MM.1S (cell line): ENCODE results near the gene TMEM51.

ENCODE experiments used
- DNase-seq: peaks from one replicate; pipeline ENCODE4 v3.0.0-alpha.2; 2015
- H2AFZ ChIP-seq: fragments of 300-600 bp; sonication (generic); 2 replicates; pipeline ENCODE4 v1.6.0; 2016; ENCODE audit warnings: antibody characterized with exemption, low read length
- H3F3A ChIP-seq: fragments of 300-600 bp; sonication (generic); 2 replicates; pipeline ENCODE4 v1.6.1; 2016; ENCODE audit warnings: mild to moderate bottlenecking, antibody characterized with exemption, low read length, moderate library complexity, mixed read lengths; ENCODE audit not compliant: insufficient read depth
- H3K27ac ChIP-seq: fragments of 300-600 bp; sonication (generic); 2 replicates; pipeline ENCODE4 v1.5.1; 2016; ENCODE audit warnings: mild to moderate bottlenecking, low read length
- H3K27me3 ChIP-seq: fragments of 300-600 bp; sonication (generic); replicated peaks from 2 replicates; pipeline ENCODE4 v1.6.0; 2016; ENCODE audit warnings: low read length; ENCODE audit not compliant: insufficient read depth
- H3K36me3 ChIP-seq: fragments of 300-600 bp; sonication (generic); replicated peaks from 2 replicates; pipeline ENCODE4 v1.6.1; 2016; ENCODE audit warnings: mild to moderate bottlenecking, low read length, mixed read lengths; ENCODE audit not compliant: insufficient read depth
- H3K4me1 ChIP-seq: fragments of 300-600 bp; sonication (generic); 2 replicates; pipeline ENCODE4 v1.6.1; 2016; ENCODE audit warnings: low read length, mixed read lengths
- H3K4me2 ChIP-seq: fragments of 300-600 bp; sonication (generic); 2 replicates; pipeline ENCODE4 v1.6.0; 2016; ENCODE audit warnings: low read depth, low read length
- H3K4me3 ChIP-seq: fragments of 300-600 bp; sonication (generic); 2 replicates; pipeline ENCODE4 v1.5.1; 2016; ENCODE audit warnings: low read length, mixed read lengths
- H3K79me2 ChIP-seq: fragments of 300-600 bp; sonication (generic); 2 replicates; pipeline ENCODE4 v1.6.1; 2016; ENCODE audit warnings: mixed run types, low read length, mixed read lengths
- H3K9ac ChIP-seq: fragments of 300-600 bp; sonication (generic); 2 replicates; pipeline ENCODE4 v1.6.1; 2016; ENCODE audit warnings: low read length, mixed read lengths
- H3K9me2 ChIP-seq: fragments of 300-600 bp; sonication (generic); replicated peaks from 2 replicates; pipeline ENCODE4 v1.6.1; 2016; ENCODE audit warnings: mild to moderate bottlenecking, low read length, mixed read lengths; ENCODE audit not compliant: insufficient read depth
- H3K9me3 ChIP-seq: fragments of 300-600 bp; sonication (generic); replicated peaks from 2 replicates; pipeline ENCODE4 v1.6.1; 2016; ENCODE audit warnings: mild to moderate bottlenecking, low read length, mixed read lengths; ENCODE audit not compliant: insufficient read depth
- H4K20me1 ChIP-seq: fragments of 300-600 bp; sonication (generic); 2 replicates; pipeline ENCODE4 v1.6.1; 2016; ENCODE audit warnings: mild to moderate bottlenecking, low read length, moderate library complexity, mixed read lengths; ENCODE audit not compliant: insufficient read depth
- CTCF ChIP-seq: fragments of 300-600 bp; sonication (generic); IDR thresholded peaks from 2 replicates; pipeline ENCODE4 v1.5.1; 2016; ENCODE audit warnings: antibody characterized with exemption, low read length, mixed read lengths
- EZH2 ChIP-seq: fragments of 300-600 bp; sonication (generic); optimal IDR thresholded peaks from 2 replicates; pipeline ENCODE3; 2017; ENCODE audit warnings: low read depth, mild to moderate bottlenecking, antibody characterized with exemption, low read length, mixed read lengths
- EZH2phosphoT487 ChIP-seq: fragments of 300-600 bp; sonication (generic); IDR thresholded peaks from 2 replicates; pipeline ENCODE4 v1.6.1; 2018; ENCODE audit warnings: antibody characterized with exemption, low read length

The TMEM51 gene

GRCh38 chr1:15187175-15188129 is 33.9 kb downstream of the TMEM51 start:
- no peaks in the 10 kb centered on the region for H3K36me3 ChIP-seq
- no peak overlapping the region for H3K27ac ChIP-seq
- H3K9me3 ChIP-seq: no peaks in the 10 kb centered on the region
- TF ChIP-seq CTCF (no peak), EZH2 (no peak), EZH2phosphoT487 (no peak)
- H3F3A ChIP-seq: no peaks in the 10 kb centered on the region
- no peaks in the 10 kb centered on the region for H3K9me2 ChIP-seq
- H3K4me3 ChIP-seq: no peak overlapping the region
- no peaks in the 10 kb centered on the region for H3K27me3 ChIP-seq
- H3K4me2 ChIP-seq: no peak overlapping the region
- H3K4me1 ChIP-seq: peaks cover 5% of the 10 kb centered on the region; the same call in 1 of the 2 replicates
- DNase-seq: no peak
- H2AFZ ChIP-seq: no peak overlapping the region
- no peaks in the 10 kb centered on the region for H4K20me1 ChIP-seq
- H3K79me2 ChIP-seq: peaks cover 5% of the 10 kb centered on the region; the same call in 1 of the 2 replicates
- no peak overlapping the region for H3K9ac ChIP-seq

GRCh38 chr1:15188130-15188524 is 34.6 kb downstream of the TMEM51 start:
- Histone ChIP-seq H3K27me3 (no peaks in the 10 kb centered on the region), H3K36me3 (no peaks in the 10 kb centered on the region), H3F3A (no peaks in the 10 kb centered on the region), H3K27ac (no peak overlapping the region), H2AFZ (no peak overlapping the region), H3K9me2 (no peaks in the 10 kb centered on the region), H3K9me3 (no peaks in the 10 kb centered on the region), H3K4me3 (no peak overlapping the region), H4K20me1 (no peaks in the 10 kb centered on the region), H3K79me2 (peaks cover 5% of the 10 kb centered on the region; the same call in 1 of the 2 replicates), H3K4me1 (peaks cover 5% of the 10 kb centered on the region; the same call in 1 of the 2 replicates), H3K9ac (no peak overlapping the region), H3K4me2 (no peak overlapping the region)
- TF ChIP-seq EZH2: no peak
- TF ChIP-seq CTCF: no peak
- no peak for TF ChIP-seq EZH2phosphoT487
- DNase-seq: no peak

GRCh38 chr1:15188678-15189077 is 35.1 kb downstream of the TMEM51 start:
- H3K4me2 ChIP-seq: no peak overlapping the region
- TF ChIP-seq EZH2phosphoT487: no peak

More at GRCh38 chr1:15188678-15189077, 35.1 kb downstream of the TMEM51 start:
- DNase-seq: no peak
- no peaks in the 10 kb centered on the region for H3K27me3 ChIP-seq
- H4K20me1 ChIP-seq: no peaks in the 10 kb centered on the region
- no peak overlapping the region for H3K4me3 ChIP-seq
- H3F3A ChIP-seq: no peaks in the 10 kb centered on the region
- H3K36me3 ChIP-seq: no peaks in the 10 kb centered on the region
- H3K79me2 ChIP-seq: peaks cover 5% of the 10 kb centered on the region; the same call in 1 of the 2 replicates
- H3K9ac ChIP-seq: no peak overlapping the region
- H3K9me3 ChIP-seq: no peaks in the 10 kb centered on the region
- peaks cover 5% of the 10 kb centered on the region; the same call in 1 of the 2 replicates for H3K4me1 ChIP-seq
- no peaks in the 10 kb centered on the region for H3K9me2 ChIP-seq
- H2AFZ ChIP-seq: no peak overlapping the region
- H3K27ac ChIP-seq: no peak overlapping the region
